ENCODE measurements around the gene RAD21L1.

The RAD21L1 gene

DNA sequence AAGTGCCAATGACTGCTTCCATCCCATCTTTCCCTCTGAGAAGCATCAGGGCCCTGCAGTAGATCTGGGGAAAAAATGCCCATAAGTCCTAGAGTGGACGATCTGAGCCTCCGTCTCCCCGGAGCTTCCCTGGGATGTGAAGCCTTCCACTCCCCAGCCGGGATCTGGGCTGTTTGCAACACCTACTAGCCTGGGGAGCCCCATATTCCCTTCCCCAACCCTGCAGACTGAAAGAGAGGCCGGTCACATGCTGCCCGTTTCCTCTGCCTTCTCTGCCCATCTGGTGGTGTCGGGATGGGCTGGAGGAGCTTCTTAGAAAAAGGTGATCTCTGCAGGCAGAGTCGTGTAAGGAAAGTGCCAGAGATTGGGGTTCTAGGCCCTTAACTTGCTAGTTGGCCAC lies 41.3 kb downstream of the RAD21L1 start:
- DNase-seq (ENCODE audit: low read depth) = no peak
- peak overlapping the region; percentile 62 for H3K4me3 ChIP-seq (ENCODE audit: low read depth, low read length)
- in situ Hi-C loops (cut with HindIII; ENCODE audit: low sequenced_read_pairs) = no loop called here
- TF ChIP-seq, protein P1, sequence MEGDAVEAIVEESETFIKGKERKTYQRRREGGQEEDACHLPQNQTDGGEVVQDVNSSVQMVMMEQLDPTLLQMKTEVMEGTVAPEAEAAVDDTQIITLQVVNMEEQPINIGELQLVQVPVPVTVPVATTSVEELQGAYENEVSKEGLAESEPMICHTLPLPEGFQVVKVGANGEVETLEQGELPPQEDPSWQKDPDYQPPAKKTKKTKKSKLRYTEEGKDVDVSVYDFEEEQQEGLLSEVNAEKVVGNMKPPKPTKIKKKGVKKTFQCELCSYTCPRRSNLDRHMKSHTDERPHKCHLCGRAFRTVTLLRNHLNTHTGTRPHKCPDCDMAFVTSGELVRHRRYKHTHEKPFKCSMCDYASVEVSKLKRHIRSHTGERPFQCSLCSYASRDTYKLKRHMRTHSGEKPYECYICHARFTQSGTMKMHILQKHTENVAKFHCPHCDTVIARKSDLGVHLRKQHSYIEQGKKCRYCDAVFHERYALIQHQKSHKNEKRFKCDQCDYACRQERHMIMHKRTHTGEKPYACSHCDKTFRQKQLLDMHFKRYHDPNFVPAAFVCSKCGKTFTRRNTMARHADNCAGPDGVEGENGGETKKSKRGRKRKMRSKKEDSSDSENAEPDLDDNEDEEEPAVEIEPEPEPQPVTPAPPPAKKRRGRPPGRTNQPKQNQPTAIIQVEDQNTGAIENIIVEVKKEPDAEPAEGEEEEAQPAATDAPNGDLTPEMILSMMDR (IDR thresholded peaks at IDR 0.05; ENCODE audit: low read depth, low read length, missing control alignments) = no peak

DNA sequence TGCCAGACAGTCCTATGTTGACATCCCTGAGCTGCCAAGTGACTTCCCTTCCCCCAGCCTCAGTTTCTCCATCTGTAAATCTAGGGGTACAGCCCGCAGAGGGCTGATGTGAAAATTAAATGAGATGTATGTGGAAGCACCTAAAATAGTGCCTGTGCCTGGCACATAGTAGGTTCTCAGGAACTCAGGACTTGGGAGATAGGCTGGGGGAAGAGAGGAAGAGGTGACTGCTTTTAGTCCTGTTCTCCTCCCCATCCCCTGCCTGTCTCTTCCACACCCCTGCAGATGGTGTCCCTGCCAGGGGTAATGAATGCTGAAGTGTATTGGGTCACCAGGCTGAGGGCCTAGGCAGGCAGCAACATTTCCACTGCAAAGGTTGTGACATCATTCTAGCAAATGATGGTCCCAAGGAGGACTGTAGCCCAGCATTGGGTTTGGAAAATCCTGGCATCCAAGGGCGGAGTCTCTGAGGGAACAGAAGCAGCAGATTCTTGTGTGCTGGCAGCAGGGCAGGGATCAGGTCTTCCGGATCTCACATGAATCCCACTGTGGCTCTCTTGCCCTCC lies 42.0 kb downstream of the RAD21L1 start:
- no peak overlapping the region for H3K4me3 ChIP-seq (ENCODE audit: low read depth, low read length)
- TF ChIP-seq, protein P1 (IDR thresholded peaks at IDR 0.05; ENCODE audit: low read depth, low read length, missing control alignments) = no peak
- no peak for DNase-seq (ENCODE audit: low read depth)
- in situ Hi-C loops (cut with HindIII; ENCODE audit: low sequenced_read_pairs) = no loop called here

DNA sequence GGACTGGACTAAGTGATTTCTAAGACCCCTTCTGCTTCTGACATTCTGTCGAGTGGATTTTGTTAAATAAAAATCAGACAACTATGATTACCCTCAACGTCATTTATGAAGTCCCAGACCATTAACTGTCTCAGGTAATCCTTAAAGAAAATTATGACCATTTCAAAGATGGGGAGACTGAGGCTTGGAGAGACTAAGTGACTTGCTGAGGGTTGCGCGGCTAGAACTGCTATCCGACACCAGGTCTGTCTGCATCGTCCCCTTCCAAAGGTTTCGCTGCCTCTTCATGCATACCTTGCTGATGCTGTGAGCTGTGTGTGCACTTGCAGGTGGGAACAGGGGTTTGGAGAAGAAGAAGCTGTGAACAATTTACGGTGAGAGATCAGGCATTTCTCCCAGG lies 43.4 kb downstream of the RAD21L1 start:
- no peak overlapping the region for H3K4me3 ChIP-seq (ENCODE audit: low read depth, low read length)
- in situ Hi-C loops (cut with HindIII; ENCODE audit: low sequenced_read_pairs) = no loop called here
- DNase-seq (ENCODE audit: low read depth) = no peak
- TF ChIP-seq, protein P1 (IDR thresholded peaks at IDR 0.05; ENCODE audit: low read depth, low read length, missing control alignments) = no peak

DNA sequence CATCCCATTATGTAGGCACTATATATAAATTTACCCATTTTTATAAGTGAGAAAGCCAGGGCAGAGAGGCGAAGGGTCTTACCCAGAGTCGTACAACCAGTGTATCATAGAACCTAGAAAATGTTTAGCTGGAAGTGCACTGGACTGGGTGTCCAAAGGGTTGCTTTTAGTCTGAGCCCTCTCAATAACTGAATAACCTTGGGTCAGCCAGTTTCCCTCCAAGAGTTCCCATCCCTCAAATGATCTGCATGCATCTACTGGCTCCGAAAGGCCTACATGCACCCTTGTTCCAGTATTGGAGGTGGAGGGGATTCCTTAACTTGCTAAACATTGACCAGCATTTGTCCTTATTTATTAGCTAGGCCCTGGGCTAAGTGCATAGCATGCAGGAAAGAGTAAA lies 44.0 kb downstream of the RAD21L1 start:
- H3K4me3 ChIP-seq (ENCODE audit: low read depth, low read length) = no peak overlapping the region
- in situ Hi-C loops (cut with HindIII; ENCODE audit: low sequenced_read_pairs) = no loop called here
- TF ChIP-seq, protein P1 (IDR thresholded peaks at IDR 0.05; ENCODE audit: low read depth, low read length, missing control alignments) = no peak
- no peak for DNase-seq (ENCODE audit: low read depth)

DNA sequence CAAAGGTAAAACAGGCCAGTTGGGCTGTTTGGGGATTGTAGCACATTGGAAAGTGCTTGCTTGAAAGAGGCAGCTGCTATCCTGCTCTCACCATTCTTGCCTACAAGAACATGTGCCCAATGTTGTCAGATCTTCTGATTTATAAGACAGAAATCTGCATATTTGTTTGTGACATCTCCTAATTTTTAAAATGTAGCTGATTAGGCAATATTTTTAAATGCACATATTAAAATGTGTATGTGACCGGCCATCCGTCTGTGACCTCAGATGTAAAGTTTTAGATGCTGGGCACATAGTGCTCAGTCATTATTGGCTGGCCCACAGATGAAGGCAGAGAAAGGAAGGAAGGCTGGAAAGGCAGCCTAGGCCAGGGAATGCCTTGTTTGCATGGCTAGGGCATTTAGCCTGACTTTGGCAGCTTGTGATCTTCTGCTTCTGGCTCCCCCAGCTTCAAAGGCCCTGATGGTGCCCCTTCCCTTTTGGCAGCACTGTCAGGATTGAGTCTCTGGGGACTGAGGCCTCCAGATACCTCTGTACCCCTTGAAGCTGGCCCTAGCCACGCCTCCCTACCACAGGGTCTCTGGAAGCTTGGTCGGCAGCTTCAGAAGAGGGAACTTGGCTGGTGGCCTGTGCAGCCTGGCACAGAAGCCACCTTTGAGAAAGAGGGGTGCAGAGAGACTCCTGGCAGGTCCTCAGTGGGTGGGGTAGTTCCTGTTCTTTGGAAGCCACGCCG lies 46.7 kb downstream of the RAD21L1 start:
- DNase-seq (ENCODE audit: low read depth) = no peak
- H3K4me3 ChIP-seq (ENCODE audit: low read depth, low read length) = no peak overlapping the region
- in situ Hi-C loops (cut with HindIII; ENCODE audit: low sequenced_read_pairs) = no loop called here
- TF ChIP-seq, protein P1 (IDR thresholded peaks at IDR 0.05; ENCODE audit: low read depth, low read length, missing control alignments) = no peak

DNA sequence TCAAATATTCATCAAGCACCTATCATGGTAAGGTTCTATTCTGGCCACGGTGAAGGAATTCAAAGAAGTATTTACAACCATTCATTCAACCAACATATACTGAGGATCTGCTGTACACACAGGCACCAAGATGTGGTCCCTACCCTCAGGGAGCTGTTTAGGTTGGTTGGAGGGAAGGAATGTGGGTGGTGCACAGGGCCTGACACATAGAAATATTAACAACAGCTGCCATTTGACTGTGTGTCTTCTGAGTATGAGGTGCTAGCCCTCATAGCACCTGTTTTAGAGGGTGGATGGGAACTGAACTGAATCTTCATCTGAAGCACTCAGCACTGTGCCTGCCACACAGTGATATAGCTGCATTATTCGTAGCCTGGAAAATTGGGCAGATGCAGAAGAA lies 47.5 kb downstream of the RAD21L1 start:
- TF ChIP-seq, protein P1 (IDR thresholded peaks at IDR 0.05; ENCODE audit: low read depth, low read length, missing control alignments) = no peak
- in situ Hi-C loops (cut with HindIII; ENCODE audit: low sequenced_read_pairs) = no loop called here
- no peak for DNase-seq (ENCODE audit: low read depth)
- no peak overlapping the region for H3K4me3 ChIP-seq (ENCODE audit: low read depth, low read length)
